Central memory CD4-positive, alpha-beta T cell (primary cell): ENCODE measurements around the gene PIPOX.

Experiments
- DNase-seq: peaks from one replicate; pipeline ENCODE4 v3.0.0; 2022

The PIPOX gene

DNA sequence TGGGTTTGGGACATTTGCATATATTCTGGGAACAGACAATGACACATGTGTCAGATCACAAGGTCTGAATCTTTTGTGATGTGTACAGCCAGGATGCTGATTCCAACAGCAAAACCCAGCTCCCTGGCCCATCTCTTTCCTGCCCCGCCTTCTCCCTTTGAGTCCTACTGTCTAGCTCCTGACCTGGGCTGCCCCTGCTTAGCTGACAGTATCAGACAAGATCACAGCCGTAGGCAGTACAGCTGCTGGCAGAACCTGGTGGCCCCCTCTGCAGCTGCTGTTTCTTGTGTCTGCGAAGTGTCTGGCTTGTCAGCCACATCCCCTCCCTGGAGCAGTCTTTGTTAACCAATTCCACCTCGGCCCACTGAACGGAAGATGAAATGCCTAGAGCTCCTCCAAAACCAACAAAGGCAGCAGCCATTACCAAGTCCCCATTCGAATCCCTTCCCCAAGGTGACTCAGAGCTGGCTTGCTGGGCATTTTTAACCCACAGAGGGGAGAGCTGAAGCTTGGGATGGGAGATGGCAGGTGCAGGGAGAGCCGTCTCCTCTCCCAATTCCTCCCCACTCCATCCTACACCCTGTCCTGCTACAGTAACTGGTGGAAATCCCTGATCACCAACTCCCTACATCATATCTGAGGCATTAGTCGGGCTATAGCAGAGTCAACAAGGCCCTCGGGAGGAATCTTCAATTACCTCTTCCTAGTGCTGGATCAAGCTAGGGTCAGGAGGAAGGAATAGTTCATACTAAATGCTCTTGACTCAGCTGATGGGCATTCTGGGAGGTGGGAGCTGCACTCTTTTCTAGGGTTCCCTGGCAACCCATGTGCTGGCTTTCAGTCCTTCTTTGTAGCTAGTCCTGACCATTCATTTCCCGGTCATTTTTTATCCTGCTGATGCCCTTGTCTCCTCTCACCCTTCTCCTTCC, 5.8 kb downstream of the PIPOX start:
- no peak for DNase-seq

- DNase-seq: no peak
These were observed 6.7 kb downstream of the PIPOX start for GRCh38 chr17:29049541-29050145.

- DNase-seq: no peak
These were observed 7.2 kb downstream of the PIPOX start for GRCh38 chr17:29050176-29050575.

DNA sequence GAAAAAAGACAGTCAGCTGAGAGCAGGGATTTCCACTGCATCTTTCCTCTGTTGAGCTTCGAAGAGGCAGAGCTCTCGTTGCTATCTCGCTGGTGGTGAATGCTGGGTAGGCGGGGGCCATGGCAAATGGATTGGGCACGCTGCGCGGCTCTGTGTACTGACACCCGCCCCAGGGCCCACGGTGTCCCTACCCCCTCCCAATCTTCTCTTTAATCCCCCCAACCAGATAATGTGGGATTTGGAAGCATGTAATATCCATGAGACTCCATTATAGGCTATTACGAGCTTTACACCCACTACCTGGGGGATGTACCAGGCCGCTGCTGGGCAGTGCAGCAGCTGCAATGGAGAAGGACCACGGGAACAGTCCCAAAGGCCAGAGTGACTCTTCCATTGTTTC, 8.3 kb downstream of the PIPOX start:
- no peak for DNase-seq

- DNase-seq: no peak
These were observed 8.8 kb downstream of the PIPOX start for GRCh38 chr17:29051731-29052130.

DNA sequence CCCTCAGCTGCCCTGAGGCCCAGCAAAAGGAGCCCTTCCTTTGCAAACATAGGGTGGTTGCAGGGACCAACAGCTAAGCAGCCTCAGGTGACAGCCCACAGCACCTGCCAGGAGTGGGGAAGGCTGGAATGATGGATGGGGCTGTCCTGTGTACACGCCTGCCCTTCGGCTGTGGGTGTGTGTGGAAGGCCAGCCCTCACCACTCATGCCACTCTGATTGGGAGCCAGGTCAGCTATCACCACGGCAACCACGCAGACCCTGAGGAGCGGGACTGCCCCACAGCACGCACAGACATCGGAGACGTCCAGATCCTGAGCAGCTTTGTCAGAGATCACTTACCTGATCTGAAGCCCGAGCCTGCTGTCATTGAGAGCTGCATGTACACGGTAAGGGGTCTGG, 11.9 kb downstream of the PIPOX start:
- no peak for DNase-seq

GRCh38 chr17:29057361-29057760, 14.4 kb downstream of the PIPOX start:
- no peak for DNase-seq

- DNase-seq: no peak
These were observed 15.4 kb downstream of the PIPOX start for GRCh38 chr17:29058391-29058790.

GRCh38 chr17:29059281-29059680, 16.3 kb downstream of the PIPOX start:
- DNase-seq: no peak

GRCh38 chr17:29060475-29060874, 17.5 kb downstream of the PIPOX start:
- DNase-seq: no peak

GRCh38 chr17:29061036-29061435, 18.1 kb downstream of the PIPOX start:
- DNase-seq: no peak

DNA sequence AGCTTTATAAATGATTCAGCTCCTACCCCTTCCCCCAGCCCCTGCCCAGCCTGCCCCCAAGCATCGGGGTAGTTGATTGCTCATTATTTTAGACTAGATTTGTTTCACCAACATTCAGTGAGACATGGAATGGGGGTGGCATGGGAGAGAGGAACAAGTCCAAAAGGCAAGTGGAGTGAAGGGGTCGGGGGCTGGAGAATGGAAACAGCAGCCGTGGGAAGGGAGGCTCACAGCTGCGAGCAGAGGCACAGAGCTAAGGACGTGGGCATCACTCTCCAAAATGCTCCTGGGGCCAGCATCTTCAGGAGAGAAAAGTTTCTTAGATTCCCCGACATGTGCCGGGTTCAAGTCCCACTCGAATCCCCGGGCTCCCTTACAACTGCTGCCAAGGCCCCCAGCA, 19.3 kb downstream of the PIPOX start:
- no peak for DNase-seq

DNA sequence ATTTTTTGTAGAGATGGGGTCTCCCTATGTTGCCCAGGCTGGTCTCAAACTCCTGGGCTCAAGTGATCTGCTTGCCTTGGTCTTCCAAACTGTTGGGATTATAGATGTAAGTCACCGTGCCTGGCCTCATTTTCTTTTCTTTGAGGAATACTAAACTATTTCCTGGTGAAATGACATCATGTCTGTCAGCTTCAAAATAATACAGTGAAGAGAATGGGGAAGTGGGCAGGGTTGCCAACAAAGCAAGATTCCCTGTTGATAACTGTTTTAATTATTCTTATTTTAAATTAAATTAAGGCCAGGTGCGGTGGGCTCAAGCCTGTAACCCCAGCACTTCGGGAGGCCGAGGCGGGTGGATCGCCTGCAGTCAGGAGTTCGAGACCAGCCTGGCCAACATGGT, 21.1 kb downstream of the PIPOX start:
- no peak for DNase-seq

DNA sequence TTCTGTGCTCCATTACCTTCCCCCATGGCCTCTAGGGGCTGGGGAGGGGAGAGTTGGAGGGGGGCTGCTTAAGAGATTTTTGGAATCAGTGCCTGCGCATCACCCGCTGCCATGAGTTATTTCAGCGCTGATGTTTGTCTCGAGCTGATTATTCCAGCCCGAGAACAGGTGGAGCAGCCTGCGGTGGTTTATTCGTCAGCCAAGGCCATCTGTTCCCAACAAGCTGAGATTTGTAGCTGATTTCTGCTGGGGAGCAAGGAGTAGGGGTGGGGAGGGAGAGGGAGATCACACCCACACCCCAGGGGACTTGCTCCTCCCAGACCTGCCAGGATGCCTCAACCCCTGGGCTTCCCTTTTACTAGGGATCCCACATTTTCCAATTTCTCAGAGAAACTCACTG, 23.1 kb downstream of the PIPOX start:
- DNase-seq: no peak

- no peak for DNase-seq
These were observed 23.7 kb downstream of the PIPOX start for GRCh38 chr17:29066606-29067005.

GRCh38 chr17:29068818-29069217, 25.9 kb downstream of the PIPOX start:
- DNase-seq: no peak

DNA sequence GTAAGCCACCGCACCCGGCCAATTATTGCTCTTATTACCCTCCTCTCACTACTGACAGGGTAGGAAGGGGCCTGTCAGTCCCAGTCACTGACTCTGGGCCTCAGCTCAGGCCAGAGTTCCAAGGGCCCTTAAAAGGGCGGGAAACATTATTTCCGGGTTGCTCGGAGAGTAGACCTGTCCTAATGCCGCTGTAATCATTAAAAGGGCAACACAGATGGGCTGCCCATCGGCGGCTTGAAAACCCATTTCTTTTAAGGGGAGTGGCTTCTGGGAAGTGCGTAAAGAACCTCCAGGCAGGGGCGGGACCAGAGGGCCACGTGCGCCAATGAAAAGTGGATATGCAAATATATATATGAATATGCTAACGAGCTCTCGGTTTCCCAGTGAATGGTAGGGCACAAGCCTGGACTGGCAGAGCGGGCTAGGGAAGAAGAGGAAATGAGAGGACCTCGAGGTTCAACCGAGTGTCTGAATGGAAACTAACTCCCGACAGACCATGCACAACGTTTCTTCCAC, 26.6 kb downstream of the PIPOX start:
- no peak for DNase-seq

DNA sequence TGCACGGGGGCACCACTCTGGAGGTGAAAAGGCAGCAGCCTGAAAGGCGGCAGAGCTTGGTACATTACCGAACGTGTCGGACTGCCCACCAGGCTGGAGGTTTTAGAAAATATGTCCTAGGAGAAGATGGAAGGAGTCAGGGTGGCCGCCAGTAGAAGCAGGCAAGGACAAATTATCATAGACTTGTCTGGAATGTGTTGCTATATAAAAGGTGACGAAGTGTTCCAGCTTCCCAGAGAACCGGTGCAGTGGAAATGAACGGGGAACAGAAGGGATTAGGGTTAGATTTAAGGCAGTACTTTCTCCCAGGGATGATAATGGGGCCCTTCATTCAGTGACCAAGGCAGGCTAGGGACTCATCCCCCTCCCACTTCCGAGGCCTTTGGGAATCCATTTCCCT, 27.4 kb downstream of the PIPOX start:
- no peak for DNase-seq

DNA sequence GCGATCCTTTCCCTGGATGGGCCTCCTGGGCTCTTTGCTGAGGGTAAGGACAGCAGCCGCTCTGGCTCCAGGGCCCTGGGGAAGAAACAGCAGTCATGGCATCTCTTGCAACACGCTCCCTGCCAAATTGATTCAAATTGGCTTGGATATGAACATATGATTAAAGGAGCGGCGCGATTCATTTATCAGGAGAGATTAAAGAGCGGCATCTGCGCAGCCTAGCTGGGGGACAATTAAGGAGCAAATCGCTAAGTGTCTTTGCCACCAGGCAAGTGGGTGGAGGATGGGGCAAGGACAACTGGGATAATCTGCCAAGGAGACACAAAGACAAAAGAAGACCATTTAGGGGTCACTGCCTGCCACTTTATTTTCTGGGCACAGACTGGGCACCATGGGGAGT, 27.8 kb downstream of the PIPOX start:
- DNase-seq: no peak

- no peak for DNase-seq
These were observed 28.4 kb downstream of the PIPOX start for GRCh38 chr17:29071303-29071702.

GRCh38 chr17:29073045-29073444, 30.1 kb downstream of the PIPOX start:
- no peak for DNase-seq

DNA sequence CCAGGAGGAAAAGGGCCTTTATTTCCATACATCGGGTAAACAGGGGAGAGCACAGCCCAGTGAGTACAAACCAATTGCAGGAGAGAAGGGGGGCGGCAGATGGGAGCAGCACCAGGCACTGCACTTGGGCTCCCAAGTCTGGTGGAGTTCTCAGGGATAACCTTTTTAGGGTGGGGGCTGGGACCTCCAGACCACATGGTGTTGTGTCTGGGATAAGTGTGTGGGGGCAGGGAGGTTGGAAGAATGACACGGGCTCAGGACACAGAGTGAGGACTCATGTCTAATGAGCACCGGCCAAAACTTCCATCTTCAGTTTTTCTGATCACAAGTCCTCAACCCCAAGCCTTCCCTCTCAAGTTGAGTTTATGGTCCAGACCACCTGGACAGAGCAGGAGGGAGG, 30.6 kb downstream of the PIPOX start:
- no peak for DNase-seq

- DNase-seq: no peak
These were observed 31.5 kb downstream of the PIPOX start for GRCh38 chr17:29074488-29074887.

GRCh38 chr17:29076087-29076486, 33.1 kb downstream of the PIPOX start:
- no peak for DNase-seq
